Right kidney (tissue), 1 donor: ENCODE results near the gene BCAS4.
"Not testable (repeated sequence)": the region's sequence is repeated elsewhere in the genome, so short reads cannot be mapped to it uniquely, and the experiment has no call there.

Source experiments
- DNase-seq: peaks from one replicate; pipeline ENCODE4 v3.0.0-alpha.2; 2016

BCAS4 gene

DNA sequence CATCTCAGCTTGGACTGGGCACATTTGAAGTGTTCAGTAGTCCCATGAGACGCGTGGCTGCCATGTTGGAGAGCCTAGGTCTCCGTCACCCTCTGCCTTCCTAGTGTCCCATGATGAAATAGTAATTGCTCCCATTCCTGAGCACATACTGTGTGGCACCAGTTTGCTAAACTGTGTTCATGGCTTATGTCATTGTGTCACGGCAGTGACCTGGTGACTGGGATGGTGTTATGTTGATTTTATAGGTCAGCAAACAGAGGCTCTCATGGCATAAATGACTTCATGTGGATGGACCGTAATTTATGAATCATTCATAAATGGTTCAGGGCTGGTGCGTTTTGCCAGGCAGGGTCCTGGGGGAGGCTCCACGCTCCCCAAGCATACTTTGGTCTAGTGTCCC lies 3.8 kb downstream of the BCAS4 start:
- no peak for DNase-seq

- no peak for DNase-seq
These were observed 4.5 kb downstream of the BCAS4 start for GRCh38 chr20:50799176-50799889.

DNA sequence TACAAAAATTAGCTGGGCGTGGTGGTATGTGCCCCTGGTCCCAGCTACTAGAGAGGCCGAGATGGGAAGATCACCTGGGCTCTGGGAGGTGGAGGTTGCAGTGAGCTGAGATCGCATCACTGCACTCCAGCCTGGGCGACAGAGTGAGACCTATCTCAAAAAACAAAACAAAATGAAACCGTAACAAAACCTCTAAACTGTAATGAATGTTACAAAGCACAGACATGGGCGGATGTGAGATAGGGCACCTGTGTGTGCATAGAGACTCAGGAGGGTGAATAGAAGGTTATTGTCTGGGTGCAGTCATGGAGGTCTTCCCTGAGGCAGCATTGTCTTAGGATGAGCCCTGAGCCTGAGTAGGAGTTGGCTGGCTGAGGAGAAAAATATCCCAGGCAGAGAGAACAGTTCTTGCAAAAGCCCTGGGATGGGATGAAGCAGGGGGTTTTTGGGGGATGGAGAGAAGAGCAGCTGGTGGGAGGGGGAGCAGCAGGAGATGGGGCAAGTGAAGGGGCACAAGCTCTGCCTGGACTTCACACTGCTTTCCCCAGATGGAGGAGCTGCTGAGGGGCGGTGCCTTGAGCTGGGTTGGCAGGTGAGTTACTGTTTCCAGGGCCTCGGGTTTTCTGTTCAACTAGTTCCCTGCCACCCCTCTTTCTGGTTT lies 5.2 kb downstream of the BCAS4 start:
- no peak for DNase-seq

DNA sequence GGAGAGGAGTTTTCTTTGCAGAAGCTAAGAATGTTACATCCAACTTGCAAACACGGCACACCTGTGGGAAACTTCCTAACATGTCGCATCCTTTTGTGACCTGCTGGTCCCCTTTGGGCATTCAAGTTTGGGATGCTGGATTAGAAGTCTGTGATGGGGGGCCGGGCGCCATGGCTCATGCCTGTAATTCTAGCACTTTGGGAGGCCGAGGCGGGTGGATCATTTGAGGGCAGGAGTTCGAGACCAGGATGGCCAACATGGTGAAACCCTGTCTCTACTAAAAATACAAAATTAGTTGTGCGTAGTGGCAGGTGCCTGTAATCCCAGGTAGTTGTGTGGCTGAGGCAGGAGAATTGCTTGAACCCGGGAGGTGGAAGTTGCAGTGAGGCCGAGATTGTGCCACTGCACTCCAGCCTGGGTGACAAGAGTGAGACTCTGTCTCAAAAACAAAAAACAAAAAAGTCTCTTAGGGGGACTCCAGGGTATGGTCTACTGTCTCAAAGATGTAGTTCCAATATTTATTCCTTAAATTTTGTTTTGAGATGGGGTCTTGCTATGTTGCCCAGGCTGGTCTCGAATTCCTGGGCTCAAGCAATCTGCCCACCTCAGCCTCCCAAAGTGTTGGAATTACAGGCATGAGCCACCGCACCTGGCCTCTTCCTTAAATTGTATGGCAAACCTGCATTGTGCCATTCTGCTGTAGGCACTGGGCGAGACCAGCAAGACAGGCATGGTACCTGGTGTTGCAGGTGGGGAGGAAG lies 6.3 kb downstream of the BCAS4 start:
- DNase-seq, result not testable (repeated sequence)

DNA sequence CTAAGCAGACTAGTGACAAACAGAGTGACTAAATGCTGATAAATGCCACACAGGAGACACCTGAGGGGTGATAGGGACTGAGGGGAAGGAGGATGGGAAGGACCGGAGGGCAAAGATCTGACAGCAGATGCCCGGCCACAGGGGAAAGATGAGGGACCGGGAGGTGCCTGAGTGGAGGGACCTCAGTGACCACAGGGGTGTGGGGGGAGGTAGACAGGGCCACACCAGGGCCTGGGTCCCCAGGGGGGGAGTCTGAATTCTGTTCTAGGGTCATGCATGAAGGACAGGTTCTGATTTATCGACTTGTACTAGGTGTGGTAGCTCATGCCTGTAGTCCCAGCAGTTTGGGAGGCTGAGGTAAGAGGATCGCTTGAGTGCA lies 6.9 kb downstream of the BCAS4 start:
- DNase-seq, result no peak

DNA sequence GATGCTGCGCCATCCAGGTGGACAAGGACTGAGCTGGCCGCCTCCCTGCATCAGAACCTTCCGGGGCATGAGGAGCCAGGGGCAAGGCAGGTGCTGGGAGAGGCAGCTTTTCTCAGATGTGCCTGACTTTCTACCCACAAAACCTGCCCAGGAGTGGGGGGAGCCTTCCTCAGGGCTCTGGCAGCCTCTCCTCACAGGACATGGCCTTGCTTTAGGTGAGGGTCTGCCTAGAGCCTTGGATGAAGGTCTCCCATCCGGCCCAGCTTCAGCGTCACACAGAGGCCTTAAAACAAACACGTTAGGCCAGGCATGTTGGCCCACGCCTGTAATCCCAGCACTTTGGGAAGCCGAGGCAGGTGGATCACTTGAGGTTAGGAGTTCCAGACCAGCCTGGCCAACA lies 7.4 kb downstream of the BCAS4 start:
- no peak for DNase-seq

DNA sequence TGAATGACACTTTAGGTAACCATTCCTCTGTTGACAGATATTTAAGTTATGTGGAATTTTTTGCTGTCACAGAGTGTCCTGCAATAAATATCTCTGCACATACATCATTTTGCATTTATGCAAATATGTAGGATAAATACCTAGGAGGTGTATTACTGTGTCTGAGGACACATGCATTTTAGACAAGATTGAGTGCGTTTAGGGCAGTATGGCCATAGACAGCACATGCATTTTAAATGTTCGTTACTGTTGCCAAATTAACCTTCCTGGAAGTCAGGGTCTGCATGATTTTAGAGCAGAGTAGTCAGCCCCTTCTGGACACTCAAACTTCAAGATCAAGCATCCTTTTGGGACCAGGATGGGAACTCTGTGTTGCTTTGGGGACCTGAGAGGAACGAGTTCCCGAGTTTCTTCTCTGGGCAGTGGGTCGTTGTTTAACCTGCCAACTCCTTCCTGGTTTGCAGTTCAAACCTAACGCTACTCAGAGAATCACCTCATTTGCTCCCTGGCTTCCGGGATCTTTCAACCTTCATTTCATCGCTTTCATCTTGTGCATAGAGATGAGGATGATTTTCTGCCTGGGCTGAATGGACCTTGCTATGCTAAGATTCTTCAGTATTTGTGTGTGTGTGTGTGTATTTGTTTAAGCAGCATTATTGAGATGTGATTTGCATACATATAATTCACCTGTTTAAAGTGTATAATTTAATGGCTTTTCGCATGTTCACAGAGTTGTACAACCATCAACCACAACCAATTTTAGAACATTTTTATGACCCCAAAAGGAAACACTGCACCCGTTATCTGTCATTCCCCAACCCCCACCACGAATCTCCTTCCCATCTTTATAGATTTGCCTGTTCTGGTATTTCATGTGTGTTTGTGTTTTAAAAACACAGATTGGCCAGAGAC lies 9.8 kb downstream of the BCAS4 start:
- no peak for DNase-seq

- DNase-seq, result no peak
These were observed 10.5 kb downstream of the BCAS4 start for GRCh38 chr20:50805349-50805684.

DNA sequence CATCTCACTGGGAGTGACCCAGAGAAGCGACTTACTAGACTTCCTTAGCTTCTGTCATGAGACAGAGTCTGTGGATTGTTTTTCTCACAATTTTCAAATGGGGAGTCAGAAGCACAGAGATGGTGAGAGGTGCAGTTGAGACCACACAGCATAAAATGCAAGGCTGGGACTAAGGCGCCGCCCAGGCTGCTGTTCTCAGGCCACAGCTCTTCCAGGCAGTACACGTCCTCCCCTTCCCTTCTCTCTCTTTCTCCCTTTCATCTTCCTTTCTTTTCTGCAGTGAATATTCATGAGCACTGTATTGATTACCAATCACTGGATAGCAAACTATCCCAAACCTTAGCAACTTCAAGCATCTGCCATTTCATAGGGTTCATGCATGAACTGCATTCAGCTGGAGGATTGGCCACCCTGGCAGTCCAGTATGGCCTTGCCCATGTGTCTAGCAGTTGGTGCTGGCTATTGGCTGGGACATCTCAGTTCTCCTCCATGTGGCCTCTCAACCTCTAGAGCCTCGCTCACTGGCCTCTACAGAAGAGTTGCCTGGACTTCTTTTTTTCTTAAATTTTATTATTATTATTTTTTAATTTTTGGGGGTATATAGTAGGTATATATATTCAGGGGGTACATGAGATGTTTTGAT lies 11.4 kb downstream of the BCAS4 start:
- DNase-seq, result no peak

DNA sequence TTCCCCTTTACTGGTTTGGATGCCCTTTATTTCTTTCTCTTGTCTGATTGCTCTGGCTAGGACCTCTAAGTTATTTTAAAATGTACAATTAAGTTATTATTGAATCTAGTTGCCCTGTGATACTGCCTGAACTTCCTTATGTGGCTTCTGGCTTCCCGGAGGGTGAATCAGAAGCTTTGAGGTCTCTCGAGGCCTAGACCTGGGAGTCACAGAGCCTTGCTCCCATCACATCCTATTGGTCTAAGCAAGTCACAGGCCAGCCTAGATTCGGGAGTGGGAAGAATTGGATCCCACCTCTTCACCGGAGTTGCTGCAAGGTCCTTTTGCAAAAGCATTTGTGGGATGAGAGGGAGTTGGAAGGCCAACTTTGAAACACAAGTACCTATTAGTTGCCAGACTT lies 15.2 kb downstream of the BCAS4 start:
- DNase-seq, result no peak

DNA sequence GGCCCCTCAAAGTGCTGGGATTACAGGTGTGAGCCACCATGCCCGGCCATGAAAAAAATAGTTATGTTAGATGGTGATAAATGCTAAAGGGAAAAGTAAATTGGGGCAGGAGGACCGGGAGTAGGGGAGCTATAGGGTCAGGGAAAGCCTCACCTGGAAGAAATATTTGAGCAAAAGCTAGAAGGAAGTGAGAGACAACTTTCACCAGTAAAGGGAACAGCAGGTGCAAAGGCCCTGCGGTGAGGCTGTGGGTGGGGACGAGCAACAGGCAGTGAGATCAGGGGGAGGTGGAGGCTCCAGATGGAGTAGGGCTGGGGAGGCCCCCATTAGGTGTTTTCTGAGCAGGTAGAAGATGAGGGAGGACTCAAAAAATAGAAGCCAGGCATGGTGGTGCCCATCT lies 16.0 kb downstream of the BCAS4 start:
- DNase-seq, result no peak

GRCh38 chr20:50813101-50813643 lies 18.3 kb downstream of the BCAS4 start:
- DNase-seq, result no peak

DNA sequence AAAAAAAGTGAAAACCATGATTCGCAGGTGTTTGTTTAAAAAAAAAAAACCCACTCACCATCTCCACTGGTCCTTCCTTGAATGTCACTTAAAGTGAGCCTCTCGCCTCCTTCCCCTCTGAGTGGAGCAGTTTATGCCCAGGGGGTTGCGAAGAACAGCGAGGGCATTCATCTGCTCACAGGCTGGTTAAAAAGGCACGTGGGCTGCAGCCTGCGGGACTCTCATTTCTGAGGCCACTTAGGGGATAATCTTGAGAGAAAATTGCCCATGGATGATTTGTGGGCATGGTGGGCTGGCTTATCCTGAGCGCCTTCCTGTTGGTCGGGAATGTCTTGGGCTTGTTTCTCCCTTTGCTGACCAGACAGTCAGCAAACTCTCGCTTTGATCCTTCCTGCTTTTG lies 18.9 kb downstream of the BCAS4 start:
- DNase-seq, result no peak

DNA sequence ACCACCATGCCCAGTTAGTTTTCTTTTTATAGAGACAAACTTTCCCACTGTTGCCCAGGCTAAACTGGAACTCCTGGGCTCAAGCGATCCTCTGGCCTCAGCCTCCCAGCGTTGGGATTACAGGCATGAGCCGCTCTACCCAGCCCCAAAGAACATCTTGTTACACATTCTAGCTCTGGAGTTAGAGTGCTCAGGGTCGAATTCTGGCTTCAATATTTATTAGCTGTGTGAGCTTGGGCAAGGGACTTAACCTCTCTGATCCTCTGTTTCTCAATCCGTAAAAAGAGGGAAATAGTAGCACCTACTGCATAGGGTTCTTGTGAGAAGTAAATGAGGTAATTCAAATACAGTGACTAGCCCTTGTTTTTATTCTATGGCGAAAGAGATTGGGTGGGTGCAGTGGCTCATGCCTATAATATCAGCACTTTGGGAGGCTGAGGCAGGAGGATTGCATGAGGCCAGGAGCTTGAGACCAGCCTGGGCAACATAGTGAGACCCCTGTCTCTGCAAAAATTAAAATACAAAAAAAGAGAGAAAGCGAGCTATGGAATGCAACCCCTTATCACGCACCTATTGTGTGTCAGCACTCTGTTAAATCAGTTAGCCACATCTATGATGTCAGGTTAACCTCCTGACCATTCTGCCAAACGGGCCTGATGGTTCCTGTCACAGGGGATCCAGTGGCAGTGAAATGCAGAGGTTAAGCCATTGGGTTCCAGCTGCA lies 19.7 kb downstream of the BCAS4 start:
- no peak for DNase-seq

DNA sequence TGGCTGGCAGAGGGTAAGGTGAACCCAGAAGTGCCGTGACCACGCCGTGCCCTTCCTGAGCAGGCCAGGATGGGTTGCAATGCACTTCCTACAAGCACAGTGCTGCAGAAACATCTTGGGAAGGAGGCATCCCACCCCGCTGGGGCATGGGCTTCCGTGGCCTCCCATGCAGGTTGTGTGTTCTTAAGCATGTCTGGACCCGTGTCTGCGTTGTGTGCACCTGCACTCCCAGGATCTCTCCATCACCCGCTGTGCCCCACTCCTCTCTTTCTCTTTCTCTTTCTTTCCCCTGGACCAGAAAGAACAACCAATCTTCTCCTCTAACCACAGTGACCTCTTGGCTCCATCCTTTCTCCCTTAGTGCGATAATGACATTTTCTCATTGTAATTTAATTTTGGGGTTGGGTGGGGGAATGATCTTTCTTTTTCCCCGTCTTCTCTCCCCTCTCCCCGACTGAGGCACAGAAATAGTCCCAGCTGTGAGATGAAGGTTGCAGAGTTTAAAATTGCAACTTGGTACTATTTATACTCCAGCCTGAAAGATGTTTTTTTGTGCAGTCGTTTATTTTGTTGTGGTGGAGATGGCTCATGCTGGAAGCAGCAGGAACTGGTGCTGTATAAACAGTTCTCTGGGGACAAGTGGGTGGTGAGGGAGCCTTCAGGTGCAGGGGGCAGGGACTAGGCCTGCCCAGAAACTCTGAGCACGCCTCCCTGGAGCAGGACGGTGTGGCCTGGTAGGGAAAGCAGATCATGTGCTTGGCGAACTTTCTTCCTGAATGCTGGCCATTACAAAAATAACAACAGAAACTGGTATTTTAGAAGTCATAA lies 20.5 kb downstream of the BCAS4 start:
- DNase-seq, result no peak

DNA sequence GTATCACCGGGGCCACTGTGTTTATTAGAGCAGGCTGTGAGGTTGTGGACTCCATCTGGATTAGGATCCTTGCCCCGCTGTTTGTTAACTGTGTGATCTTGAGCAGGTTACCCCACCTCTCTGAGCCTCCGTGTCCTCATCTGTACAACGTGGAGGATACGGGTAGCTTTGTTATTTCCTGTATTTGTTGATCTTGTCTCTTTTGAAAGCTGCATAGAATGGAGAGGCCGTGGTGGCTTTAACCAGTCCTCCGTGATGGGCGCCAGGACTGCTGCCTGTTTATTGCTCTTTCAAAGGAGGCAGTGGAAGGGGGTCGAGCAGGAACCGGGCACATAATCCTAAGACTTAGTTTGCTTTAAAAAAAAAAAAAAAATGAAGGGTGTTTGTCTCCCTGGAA lies 22.9 kb downstream of the BCAS4 start:
- DNase-seq, result no peak

- DNase-seq, result no peak
These were observed 24.5 kb downstream of the BCAS4 start for GRCh38 chr20:50819349-50819748.

GRCh38 chr20:50820515-50821256 lies 25.8 kb downstream of the BCAS4 start:
- DNase-seq, result no peak

DNA sequence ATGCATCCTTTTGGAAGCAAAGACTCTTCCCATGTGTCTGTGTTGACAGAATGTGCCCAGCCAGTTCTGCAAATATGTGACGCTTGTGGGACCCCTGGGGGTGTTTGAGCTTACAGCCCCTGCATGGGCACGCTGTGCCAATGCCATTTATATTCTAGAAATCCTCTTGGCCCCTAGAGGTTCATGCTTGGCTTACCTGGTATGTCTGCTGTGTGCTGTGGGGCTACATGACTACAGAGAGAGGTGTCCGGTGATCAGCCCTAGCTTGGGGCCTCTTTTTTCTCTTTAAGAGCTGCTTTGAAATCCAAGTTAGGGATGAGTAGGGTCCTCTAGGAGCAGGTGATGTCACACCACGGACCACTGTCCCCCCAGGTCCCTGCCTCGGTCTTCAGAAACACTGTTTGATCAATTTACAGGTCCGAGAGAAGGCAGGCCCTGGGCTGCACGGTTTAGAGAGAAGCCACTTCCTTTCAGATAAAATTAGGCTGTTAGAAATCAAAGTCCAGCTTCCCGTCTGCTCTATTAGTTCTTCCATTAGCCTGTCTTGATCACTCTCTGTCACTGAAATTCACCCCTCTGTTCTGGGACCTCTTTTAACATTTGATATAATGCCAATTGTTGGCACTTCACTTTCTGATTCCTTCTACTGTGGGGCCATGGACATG lies 26.5 kb downstream of the BCAS4 start:
- no peak for DNase-seq
